Measurements from ENCODE around the gene DLGAP1.

DNA sequence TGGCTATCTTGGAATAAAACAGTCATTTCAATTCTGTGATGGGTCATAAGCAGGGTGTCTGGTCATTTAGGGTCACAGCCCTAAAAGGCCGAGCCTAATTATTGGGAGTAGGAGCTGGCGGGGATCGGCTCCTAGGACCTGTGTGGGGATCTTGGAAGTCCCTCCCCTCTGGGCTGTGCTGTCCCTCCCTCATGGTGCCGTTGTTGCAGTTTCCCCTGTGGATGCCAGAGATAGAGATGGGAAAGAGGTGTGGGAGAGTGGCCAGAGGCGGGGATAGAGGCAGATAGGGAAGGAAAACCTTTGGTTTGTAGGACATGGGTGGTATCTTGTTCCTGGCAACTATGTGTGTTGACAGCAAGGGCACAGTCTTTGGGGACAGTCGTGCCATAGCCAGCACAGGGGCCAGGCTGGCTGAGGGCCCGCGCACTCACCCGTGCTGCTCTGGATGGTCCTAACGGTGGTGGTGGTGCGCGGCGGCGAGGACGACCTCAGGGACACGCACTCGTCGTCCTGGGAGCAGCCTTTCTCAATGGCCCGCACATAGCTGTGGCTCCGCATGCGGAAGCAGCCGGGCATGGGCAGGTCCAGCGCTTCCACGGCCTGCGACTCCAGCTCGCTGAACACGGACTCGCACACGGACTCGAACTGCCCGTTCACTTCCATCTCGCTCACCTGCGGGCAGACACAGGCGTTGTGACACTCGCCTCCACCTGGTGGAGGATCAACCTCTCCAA lies 726.2 kb downstream of the DLGAP1 start:
- TF ChIP-seq POLR2A (IDR thresholded peaks at IDR 0.05) (no peak), POLR2AphosphoS5 (IDR thresholded peaks at IDR 0.05) (no peak), EP300 (IDR thresholded peaks at IDR 0.05) (no peak)
- TF ChIP-seq, protein P1, sequence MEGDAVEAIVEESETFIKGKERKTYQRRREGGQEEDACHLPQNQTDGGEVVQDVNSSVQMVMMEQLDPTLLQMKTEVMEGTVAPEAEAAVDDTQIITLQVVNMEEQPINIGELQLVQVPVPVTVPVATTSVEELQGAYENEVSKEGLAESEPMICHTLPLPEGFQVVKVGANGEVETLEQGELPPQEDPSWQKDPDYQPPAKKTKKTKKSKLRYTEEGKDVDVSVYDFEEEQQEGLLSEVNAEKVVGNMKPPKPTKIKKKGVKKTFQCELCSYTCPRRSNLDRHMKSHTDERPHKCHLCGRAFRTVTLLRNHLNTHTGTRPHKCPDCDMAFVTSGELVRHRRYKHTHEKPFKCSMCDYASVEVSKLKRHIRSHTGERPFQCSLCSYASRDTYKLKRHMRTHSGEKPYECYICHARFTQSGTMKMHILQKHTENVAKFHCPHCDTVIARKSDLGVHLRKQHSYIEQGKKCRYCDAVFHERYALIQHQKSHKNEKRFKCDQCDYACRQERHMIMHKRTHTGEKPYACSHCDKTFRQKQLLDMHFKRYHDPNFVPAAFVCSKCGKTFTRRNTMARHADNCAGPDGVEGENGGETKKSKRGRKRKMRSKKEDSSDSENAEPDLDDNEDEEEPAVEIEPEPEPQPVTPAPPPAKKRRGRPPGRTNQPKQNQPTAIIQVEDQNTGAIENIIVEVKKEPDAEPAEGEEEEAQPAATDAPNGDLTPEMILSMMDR (IDR thresholded peaks at IDR 0.05): no peak

Data from gastroesophageal sphincter (tissue), 3 donors.